Measurements from ENCODE around the gene SLAMF6.

GRCh38 chr1:160548183-160548582 is 25.1 kb upstream of the SLAMF6 start:
- TF ChIP-seq CTCF (IDR thresholded peaks at IDR 0.05) (no peak), POLR2A (IDR thresholded peaks at IDR 0.05) (no peak)

Measured in lower leg skin (tissue), 3 donors.